ENCODE results near the gene SYK. TPM values are rescaled to one million over a fixed set of nuclear protein-coding genes. Genes with fewer than 3 reads are reported as not detected.
"Not testable (repeated sequence)": the region's sequence is repeated elsewhere in the genome, so short reads cannot be mapped to it uniquely, and the experiment has no call there.

Gene SYK
- total RNA-seq, result 10 to 100 TPM in 2 of 4 donors, 1 to 10 TPM in 2; 6.7 to 22.2 (median 9.0) TPM

DNA sequence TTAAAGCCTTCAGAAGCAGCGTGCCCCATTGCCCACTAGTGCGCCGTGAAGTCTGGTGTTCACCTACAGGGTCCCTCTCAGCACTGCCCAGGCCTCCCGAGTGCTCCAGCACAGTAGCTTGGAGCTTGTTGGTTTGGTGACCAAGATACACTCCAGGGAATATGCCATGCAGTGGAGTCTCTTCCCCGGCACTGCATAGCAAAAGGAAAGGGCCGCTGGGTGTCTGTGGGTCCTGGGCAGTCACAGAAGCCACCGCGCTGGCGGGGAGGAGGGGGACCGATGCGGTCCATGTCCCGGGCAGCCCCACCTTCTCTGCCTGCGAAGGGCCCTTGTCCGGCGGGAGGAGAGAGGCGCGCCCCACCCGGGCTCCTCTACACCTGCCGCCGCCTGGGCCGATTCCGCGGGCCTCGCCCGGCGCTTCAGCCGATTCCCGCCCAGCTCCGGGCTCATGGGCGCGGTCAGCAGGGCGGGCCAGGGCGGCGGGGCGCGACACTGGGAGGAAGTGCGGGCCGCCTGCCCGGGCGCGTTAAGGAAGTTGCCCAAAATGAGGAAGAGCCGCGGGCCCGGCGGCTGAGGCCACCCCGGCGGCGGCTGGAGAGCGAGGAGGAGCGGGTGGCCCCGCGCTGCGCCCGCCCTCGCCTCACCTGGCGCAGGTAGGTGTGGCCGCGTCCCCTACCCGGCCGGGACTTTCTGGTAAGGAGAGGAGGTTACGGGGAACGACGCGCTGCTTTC, at the start of gene SYK:
SYK (plus strand) TSS at position 579 of the 732 bp plus-strand sequence. CDS start 42,080 bp downstream, outside the sequence.
- H3K27ac ChIP-seq, result no peak within 1 kb of the TSS
- TF ChIP-seq, protein P1, sequence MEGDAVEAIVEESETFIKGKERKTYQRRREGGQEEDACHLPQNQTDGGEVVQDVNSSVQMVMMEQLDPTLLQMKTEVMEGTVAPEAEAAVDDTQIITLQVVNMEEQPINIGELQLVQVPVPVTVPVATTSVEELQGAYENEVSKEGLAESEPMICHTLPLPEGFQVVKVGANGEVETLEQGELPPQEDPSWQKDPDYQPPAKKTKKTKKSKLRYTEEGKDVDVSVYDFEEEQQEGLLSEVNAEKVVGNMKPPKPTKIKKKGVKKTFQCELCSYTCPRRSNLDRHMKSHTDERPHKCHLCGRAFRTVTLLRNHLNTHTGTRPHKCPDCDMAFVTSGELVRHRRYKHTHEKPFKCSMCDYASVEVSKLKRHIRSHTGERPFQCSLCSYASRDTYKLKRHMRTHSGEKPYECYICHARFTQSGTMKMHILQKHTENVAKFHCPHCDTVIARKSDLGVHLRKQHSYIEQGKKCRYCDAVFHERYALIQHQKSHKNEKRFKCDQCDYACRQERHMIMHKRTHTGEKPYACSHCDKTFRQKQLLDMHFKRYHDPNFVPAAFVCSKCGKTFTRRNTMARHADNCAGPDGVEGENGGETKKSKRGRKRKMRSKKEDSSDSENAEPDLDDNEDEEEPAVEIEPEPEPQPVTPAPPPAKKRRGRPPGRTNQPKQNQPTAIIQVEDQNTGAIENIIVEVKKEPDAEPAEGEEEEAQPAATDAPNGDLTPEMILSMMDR (IDR thresholded peaks at IDR 0.05), result no peak
- TF ChIP-seq POLR2A (IDR thresholded peaks at IDR 0.05), result peak in 1 of 2 donors; percentile 18
- intact Hi-C loops (cut with DNase I; ENCODE audit: low total_unique reads), result no loop called here

DNA sequence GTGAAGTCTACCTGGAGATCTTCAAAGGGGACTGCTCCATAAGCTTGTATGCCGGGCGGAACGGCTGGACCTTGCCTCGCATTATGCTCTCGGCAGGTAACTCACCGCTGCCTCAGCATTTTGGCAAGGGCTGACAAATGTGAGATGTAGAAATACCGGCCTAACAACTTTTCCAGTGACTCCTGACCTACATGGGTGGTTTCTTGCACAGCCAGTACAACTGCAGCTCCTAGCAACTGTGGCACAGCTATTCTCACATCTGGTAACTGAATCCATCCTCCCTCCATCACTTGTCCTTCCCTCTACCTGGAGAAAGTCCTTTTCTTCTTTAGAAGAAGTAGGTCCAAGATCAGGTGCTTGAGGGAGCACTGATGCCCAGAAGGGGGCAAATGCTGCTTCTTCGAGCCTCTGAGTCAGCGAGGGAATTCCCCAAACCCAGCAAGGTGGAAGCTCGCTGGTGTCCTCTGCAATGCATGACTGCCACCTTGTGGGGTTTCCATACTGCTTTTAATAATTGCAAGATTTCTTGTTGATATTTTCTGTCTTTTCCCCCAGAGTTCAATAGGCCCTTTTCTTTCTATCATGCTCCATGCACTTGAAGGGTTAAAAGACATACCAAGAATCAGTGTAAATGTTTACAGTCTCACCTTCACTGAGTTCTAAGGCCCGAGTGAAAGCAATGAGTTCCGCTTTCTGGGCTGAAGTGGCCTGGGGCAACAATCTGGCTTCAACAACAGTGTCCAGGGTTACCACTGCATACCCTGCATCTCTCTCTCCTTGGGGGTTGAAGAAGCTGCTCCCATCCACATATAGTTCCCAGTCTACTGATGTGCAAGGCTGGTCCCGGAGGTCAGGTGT, 45.9 kb upstream of the SYK start:
- H3K36me3 ChIP-seq; H3K27ac ChIP-seq; H3K4me3 ChIP-seq; intact Hi-C loops (cut with DNase I; ENCODE audit: low total_unique reads); H3K9me3 ChIP-seq; H3K4me1 ChIP-seq; H3K27me3 ChIP-seq: not testable (repeated sequence)
- DNase-seq, result peak; percentile 14 to 15
- TF ChIP-seq, protein P1 (IDR thresholded peaks at IDR 0.05), result peak in 3 of 4 experiments; percentile 17 to 44 (median 35)

More for the DNA sequence above, at the start of gene SYK:
- Histone ChIP-seq H3K27me3 (peaks cover 0 to 17% of the 10 kb centered on the region in 2 donors), H3K36me3 (no peaks in the 10 kb centered on the region), H3K9me3 (no peaks in the 10 kb centered on the region), H3K4me1 (no peaks in the 10 kb centered on the region), H3K4me3 (peak within 1 kb of the TSS in 1 of 2 donors; percentile 21)
- no peak for DNase-seq

DNA sequence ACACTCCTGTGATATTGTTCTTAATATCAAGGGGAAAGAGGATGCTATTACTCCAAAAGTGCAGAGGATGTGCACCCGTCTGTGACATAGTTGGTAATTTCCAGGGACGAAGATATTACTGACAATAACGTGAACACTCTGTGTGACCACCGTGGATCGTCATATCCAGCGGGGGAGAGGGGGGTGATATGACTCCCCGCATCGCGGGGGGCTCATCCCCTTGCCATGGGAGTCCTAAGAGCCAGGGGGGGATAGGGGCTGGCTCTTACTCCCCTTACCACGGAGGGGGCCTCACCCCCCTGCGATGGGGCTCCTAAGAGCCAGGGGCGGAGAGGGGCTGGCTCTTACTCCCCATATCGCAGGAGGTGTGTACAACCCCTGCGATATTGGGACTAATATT, 41.0 kb upstream of the SYK start:
- H3K9me3 ChIP-seq; H3K27ac ChIP-seq; intact Hi-C loops (cut with DNase I; ENCODE audit: low total_unique reads); H3K36me3 ChIP-seq; H3K27me3 ChIP-seq; H3K4me3 ChIP-seq; DNase-seq; H3K4me1 ChIP-seq: not testable (repeated sequence)

DNA sequence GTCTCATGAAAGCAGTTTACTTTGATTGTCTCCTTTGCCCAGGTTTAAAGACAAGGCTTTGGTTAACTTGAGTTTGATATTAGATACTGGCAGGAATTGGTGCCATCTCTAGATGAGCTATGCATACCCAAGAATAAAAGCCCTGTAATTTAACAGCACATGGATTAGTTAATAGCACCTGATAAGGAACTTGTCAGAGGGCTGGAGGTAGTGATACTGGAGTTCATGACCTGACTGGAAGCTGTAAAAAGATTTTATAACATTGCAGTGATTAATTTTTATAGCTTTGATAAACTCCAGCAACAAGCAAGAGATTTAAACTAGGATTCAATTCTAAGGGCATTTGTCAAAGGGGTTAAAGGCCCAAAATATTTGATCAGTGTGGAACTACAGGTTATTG, 34.9 kb upstream of the SYK start:
- H3K36me3 ChIP-seq, result no peaks in the 10 kb centered on the region
- H3K4me1 ChIP-seq, result no peaks in the 10 kb centered on the region
- no peak overlapping the region for H3K27ac ChIP-seq
- no peak overlapping the region for H3K4me3 ChIP-seq
- intact Hi-C loops (cut with DNase I; ENCODE audit: low total_unique reads), result no loop called here
- TF ChIP-seq POLR2A (IDR thresholded peaks at IDR 0.05), result no peak
- TF ChIP-seq, protein P1 (IDR thresholded peaks at IDR 0.05), result no peak
- no peaks in the 10 kb centered on the region for H3K9me3 ChIP-seq
- H3K27me3 ChIP-seq, result no peaks in the 10 kb centered on the region
- no peak for DNase-seq

DNA sequence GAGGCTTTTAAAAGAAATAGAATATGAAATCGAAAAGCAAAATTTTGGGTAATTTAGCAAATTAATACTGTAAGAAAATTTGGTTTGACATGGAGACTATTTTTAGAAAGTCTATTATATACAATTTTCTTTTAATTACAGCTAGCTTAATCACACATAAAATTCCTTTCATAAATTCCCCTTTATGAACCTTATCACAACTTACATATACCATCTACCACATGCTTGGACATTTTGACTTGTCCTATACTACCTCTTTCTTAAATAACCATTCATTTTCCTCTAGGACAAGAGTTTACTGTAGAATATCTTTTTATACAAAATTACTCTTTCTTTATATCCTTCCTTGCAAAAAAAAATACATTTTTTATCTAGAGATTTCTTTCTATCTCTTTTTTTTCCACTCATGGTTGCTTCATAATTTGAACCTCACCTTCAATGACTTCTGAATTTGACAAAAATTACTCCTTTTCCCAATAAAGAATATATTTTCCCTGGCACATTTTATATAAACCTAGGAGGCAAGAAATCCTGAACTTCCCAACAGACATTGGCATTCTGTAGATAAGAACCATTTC, 34.0 kb upstream of the SYK start:
- no peaks in the 10 kb centered on the region for H3K36me3 ChIP-seq
- DNase-seq, result no peak
- H3K4me3 ChIP-seq, result no peak overlapping the region
- no peaks in the 10 kb centered on the region for H3K27me3 ChIP-seq
- no peaks in the 10 kb centered on the region for H3K9me3 ChIP-seq
- no peak for TF ChIP-seq POLR2A (IDR thresholded peaks at IDR 0.05)
- TF ChIP-seq, protein P1 (IDR thresholded peaks at IDR 0.05), result no peak
- H3K27ac ChIP-seq, result no peak overlapping the region
- intact Hi-C loops (cut with DNase I; ENCODE audit: low total_unique reads), result no loop called here
- H3K4me1 ChIP-seq, result no peaks in the 10 kb centered on the region
